Measurements from ENCODE around the gene RIMS3.

The RIMS3 gene

DNA sequence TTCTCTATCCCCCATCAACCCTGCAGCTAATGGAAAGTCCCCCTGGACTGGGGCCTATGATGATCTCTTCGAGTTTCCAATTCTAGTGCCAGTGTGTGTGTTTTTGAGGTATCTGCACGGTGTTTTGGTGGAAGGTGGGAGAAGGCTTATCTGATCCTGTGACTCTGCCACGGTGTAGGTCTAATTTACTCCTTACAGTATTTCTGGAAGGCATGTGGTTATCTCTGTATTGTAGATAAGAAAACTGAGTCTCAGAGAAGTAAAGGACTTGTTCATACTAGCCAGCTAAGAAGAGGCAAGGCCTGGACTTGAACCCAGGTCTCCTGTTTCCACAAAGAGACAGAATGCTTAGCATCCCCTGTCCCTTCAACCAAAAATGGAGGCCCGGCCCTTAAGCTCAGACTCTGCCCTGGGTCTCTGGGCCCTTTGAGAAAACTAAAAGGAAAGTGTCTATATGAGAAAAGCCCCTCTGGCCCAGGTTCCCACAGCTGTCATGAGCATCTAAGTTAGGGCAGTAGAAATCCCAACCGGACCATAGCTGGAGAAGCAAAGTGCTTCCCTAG is 20.3 kb downstream of the RIMS3 start:
- TF ChIP-seq POLR2AphosphoS5 (IDR thresholded peaks at IDR 0.05; ENCODE audit: low read depth, low read length) (no peak), FOXP2 (optimal IDR thresholded peaks at IDR 0.05; ENCODE audit: borderline replicate concordance, extremely low read depth, extremely low read length, insufficient read depth) (no peak)

DNA sequence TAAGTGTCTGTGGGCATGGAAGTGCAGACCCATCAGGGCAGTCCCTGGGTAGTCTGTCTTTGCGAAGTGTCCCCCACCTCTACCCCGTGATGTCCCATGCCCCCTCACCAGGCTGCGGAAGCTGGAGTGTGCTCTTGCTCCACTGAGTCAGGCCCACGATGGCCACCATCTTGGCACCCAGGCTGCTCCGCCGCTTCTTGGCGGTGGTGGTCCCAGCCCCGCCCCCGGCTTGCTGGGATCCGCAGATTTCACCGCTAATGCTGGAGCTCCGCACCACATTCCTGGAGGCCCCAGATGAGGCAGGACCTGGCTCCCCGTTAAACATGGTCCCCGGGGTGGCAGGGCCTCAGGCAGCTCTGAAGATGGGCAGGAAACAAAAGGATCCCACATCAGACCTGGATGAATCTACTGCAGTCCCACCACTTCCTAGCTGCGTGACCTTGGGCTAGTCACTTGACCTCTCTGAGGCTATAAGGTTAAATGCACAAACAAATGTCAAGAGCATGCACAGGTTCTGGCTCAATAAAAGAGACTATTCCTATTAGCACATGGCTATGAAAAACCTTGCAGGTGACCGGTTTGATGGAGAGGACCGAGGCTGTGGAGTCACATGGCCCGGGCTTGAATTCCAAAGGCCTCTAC is 23.8 kb downstream of the RIMS3 start:
- TF ChIP-seq, protein P1, sequence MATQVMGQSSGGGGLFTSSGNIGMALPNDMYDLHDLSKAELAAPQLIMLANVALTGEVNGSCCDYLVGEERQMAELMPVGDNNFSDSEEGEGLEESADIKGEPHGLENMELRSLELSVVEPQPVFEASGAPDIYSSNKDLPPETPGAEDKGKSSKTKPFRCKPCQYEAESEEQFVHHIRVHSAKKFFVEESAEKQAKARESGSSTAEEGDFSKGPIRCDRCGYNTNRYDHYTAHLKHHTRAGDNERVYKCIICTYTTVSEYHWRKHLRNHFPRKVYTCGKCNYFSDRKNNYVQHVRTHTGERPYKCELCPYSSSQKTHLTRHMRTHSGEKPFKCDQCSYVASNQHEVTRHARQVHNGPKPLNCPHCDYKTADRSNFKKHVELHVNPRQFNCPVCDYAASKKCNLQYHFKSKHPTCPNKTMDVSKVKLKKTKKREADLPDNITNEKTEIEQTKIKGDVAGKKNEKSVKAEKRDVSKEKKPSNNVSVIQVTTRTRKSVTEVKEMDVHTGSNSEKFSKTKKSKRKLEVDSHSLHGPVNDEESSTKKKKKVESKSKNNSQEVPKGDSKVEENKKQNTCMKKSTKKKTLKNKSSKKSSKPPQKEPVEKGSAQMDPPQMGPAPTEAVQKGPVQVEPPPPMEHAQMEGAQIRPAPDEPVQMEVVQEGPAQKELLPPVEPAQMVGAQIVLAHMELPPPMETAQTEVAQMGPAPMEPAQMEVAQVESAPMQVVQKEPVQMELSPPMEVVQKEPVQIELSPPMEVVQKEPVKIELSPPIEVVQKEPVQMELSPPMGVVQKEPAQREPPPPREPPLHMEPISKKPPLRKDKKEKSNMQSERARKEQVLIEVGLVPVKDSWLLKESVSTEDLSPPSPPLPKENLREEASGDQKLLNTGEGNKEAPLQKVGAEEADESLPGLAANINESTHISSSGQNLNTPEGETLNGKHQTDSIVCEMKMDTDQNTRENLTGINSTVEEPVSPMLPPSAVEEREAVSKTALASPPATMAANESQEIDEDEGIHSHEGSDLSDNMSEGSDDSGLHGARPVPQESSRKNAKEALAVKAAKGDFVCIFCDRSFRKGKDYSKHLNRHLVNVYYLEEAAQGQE (IDR thresholded peaks at IDR 0.05; ENCODE audit: insufficient read depth in 1 of 2, low read depth in 2 of 2, low read length in 2 of 2): no peak
- no peak for TF ChIP-seq SIN3A (IDR thresholded peaks at IDR 0.05; ENCODE audit: borderline replicate concordance, insufficient read depth, low read length)
- no peak for TF ChIP-seq TAF1 (IDR thresholded peaks at IDR 0.05; ENCODE audit: borderline replicate concordance, insufficient read depth, low read length)
- TF ChIP-seq FOXP2 (optimal IDR thresholded peaks at IDR 0.05; ENCODE audit: borderline replicate concordance, extremely low read depth, extremely low read length, insufficient read depth): no peak
- TF ChIP-seq POLR2AphosphoS5 (IDR thresholded peaks at IDR 0.05; ENCODE audit: low read depth, low read length): no peak

DNA sequence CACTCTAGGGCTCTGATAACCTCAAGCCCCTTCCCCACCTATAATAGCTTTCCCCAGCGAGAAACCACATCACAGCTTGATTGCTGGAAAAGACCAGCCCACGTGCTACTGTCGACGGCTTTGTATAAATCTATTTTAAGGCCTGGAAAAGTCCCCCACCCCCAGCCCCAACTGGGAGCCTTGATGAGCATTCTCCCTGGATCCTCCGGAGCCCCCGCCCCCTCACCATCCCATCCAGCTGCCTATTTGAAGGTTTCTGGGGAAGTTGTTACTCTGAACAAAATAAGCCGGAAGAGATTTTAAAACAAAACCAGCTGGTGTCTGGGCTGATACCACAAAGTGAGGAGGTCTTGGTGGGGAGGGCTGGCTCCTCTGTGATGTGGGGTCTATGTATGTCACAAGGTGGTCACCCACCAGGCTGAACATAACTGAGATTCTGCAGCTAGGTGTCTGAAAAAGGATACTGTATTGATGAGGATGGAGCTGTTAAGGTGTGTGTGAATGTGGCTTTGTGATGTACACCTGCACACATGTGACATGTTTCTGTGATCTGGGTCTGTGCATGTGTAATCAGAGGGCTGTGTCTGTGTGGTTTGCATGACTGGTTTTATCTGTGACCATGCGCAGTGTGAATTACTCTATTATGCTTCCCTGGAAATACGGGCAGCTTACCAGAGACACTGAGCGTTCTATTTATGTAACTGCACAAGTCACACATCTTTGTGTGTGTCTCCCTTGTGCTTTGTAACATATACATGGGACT is 25.0 kb downstream of the RIMS3 start:
- TF ChIP-seq SIN3A (IDR thresholded peaks at IDR 0.05; ENCODE audit: borderline replicate concordance, insufficient read depth, low read length): no peak
- TF ChIP-seq, protein P1 (IDR thresholded peaks at IDR 0.05; ENCODE audit: insufficient read depth in 1 of 2, low read depth in 2 of 2, low read length in 2 of 2): no peak
- no peak for TF ChIP-seq TAF1 (IDR thresholded peaks at IDR 0.05; ENCODE audit: borderline replicate concordance, insufficient read depth, low read length)
- TF ChIP-seq FOXP2 (optimal IDR thresholded peaks at IDR 0.05; ENCODE audit: borderline replicate concordance, extremely low read depth, extremely low read length, insufficient read depth): no peak
- TF ChIP-seq POLR2AphosphoS5 (IDR thresholded peaks at IDR 0.05; ENCODE audit: low read depth, low read length): no peak

DNA sequence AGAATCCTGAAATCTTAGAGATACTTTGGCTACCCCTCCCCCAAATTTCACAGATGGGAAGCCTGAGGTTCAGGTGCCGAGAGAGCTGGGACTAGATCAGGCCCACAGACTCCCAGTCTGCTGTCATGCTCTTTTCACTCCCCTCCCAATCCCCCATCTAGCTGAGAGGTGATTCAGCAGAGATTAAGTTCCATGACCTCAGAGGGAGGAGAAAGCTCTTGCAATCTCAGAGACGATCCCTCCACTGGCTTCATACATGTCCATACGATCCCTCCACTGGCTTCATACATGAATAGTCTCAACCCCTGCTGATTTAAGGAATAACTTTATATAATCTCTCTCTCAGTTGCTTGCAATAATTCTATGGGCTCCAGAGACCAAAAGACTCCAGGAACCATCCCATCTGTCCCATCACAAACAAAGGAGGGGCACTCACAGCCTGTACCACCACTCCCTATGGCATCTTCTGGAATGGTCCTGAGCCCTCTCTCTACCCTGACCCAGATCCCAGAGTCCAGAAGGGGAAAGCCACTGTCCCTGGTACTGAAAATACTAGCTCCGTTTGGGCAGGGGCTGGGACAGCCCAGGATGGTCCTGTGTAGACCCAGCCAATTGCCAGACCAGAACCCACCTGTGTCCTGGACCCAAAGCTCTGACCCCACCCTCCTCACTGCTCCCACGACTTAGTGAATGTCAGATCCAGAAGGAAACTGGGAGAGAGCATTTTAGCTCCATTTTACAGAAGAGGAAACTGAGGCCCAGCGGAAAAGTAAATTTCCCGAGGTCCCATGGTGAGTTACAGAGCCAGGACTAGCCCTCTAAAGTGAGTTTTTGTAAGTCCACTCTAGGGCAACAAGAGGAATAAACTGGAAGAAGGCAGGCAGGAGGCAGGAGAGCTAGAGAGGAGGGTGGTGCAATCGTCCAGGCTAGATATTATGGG is 27.1 kb downstream of the RIMS3 start:
- no peak for TF ChIP-seq POLR2AphosphoS5 (IDR thresholded peaks at IDR 0.05; ENCODE audit: low read depth, low read length)
- TF ChIP-seq, protein P1 (IDR thresholded peaks at IDR 0.05; ENCODE audit: insufficient read depth in 1 of 2, low read depth in 2 of 2, low read length in 2 of 2): peak; percentile 80 to 92

DNA sequence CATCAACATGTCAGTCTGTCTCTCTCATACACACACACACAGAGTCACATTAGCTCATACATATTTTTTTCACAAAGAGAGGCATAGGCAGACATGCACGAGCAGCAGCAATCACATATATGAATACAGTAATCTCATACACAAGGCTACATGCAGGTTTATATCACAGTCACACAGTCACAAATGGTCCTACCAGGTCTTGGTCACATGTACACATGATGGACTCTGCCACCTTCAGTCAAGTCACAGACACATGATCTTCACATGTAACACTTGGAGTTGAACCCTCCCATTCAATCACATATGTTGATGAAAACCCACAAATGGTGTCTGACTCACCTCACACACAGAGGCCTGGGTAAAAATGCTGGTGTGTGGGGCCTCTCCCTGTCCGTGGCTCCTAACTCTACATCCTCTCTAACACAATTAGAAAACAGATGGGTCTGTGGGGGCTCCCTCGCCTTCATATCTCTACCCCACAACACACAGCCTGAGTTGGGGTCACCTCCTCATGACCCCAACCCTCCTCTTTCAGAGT is 27.9 kb downstream of the RIMS3 start:
- TF ChIP-seq FOXP2 (optimal IDR thresholded peaks at IDR 0.05; ENCODE audit: borderline replicate concordance, extremely low read depth, extremely low read length, insufficient read depth) (no peak), SIN3A (IDR thresholded peaks at IDR 0.05; ENCODE audit: borderline replicate concordance, insufficient read depth, low read length) (no peak), TAF1 (IDR thresholded peaks at IDR 0.05; ENCODE audit: borderline replicate concordance, insufficient read depth, low read length) (no peak), POLR2AphosphoS5 (IDR thresholded peaks at IDR 0.05; ENCODE audit: low read depth, low read length) (no peak)
- TF ChIP-seq, protein P1 (IDR thresholded peaks at IDR 0.05; ENCODE audit: insufficient read depth in 1 of 2, low read depth in 2 of 2, low read length in 2 of 2): no peak
